GM18519 (cell line): ENCODE data around the gene GPX4.

Experiments
- ATAC-seq: cut with Tn5 transposase; IDR thresholded peaks from one replicate; pipeline ENCODE4 v1.9.1; 2021; ENCODE audit warnings: mild to moderate bottlenecking, moderate library complexity; ENCODE audit not compliant: unreplicated experiment, low FRiP score

Gene GPX4, protein sequence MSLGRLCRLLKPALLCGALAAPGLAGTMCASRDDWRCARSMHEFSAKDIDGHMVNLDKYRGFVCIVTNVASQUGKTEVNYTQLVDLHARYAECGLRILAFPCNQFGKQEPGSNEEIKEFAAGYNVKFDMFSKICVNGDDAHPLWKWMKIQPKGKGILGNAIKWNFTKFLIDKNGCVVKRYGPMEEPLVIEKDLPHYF

DNA sequence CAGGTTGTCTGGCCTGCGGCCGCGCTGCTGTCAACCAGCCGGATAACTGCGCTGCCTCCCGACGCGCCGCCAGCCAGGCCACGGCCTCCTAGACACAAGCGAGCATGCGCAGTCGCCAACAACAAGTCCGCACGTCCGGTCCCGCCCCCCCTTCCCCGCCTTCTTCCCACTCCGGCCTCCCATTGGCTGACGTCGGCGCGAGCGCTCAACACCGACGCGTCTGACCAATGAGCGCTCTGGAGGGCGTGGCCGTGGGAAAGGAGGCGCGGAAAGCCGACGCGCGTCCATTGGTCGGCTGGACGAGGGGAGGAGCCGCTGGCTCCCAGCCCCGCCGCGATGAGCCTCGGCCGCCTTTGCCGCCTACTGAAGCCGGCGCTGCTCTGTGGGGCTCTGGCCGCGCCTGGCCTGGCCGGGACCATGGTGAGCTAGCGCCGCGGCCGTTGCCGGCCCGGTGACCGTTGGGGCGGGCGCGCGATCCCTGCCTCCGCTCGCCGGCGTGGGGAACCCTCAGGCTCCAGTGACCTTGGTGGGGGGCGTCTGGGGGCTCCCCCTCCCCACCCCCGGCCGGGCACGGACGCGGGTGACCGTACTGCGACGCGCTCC is at the start of gene GPX4:
GPX4 (plus strand) TSS at position 287 of the 603 bp plus-strand sequence; CDS start at position 337, 50 bp downstream.
- peak; percentile 60 for ATAC-seq

DNA sequence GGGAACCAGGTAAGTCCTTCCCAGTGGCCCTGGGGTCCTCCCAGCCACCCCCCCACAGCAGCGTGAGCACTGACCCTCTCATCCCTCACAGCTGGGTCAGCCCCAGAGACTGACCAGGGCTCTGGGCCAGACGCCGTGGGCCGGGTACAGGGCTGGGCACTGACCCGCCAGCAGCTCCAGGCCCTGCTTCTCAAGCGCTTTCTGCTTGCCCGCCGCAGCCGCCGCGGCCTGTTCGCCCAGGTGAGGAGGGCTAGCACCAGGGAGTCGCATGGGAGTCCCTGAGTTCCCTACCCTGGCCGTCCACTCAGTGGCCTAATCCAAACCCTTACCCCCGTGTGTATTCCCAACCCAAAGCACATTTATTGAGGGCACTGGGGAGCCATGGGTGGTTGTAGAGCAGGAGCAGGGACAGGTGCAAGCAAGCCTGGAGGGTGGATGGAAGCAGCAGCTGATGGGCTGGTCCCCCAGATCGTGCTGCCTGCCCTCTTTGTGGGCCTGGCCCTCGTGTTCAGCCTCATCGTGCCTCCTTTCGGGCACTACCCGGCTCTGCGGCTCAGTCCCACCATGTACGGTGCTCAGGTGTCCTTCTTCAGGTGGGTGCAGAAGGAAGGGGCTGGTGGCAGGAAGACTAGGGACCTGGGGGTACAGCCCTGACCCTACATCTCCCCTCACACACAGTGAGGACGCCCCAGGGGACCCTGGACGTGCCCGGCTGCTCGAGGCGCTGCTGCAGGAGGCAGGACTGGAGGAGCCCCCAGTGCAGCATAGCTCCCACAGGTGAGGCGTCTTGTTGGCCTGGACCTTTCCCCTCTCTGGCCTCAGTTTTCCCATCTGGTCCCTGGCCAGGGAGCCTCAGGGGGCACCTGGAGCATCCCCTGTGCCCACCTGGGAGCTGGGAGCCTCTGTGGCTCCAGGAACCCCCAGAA is 49.4 kb upstream of the GPX4 start:
- ATAC-seq: no peak

DNA sequence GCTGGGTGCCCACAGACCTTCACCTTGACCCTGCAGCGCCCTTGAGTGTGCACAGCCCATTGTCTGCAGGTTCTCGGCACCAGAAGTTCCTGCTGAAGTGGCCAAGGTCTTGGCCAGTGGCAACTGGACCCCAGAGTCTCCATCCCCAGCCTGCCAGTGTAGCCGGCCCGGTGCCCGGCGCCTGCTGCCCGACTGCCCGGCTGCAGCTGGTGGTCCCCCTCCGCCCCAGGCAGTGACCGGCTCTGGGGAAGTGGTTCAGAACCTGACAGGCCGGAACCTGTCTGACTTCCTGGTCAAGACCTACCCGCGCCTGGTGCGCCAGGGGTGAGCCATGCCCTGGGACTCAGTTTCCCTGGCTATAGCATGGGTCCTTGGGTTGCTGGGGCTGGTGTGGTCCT is 48.8 kb upstream of the GPX4 start:
- no peak for ATAC-seq

DNA sequence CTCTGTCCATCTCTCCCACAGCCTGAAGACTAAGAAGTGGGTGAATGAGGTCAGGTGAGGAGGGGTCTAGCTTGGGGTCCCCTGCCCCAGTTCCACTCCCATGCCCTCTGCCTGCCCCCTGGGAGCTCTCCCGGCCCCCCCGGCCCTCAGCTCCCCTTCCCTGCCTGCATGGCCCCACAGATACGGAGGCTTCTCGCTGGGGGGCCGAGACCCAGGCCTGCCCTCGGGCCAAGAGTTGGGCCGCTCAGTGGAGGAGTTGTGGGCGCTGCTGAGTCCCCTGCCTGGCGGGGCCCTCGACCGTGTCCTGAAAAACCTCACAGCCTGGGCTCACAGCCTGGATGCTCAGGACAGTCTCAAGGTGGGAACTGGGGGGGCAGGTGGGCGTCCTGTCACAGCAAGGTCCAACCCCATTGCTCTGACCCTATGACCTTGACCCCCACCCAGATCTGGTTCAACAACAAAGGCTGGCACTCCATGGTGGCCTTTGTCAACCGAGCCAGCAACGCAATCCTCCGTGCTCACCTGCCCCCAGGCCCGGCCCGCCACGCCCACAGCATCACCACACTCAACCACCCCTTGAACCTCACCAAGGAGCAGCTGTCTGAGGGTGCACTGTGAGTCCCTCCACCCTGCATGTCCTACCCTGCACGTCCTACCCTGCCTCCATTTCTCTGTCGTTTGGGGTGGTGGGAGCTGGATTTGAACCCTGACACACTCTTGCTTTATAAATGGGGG is 47.7 kb upstream of the GPX4 start:
- ATAC-seq: no peak

DNA sequence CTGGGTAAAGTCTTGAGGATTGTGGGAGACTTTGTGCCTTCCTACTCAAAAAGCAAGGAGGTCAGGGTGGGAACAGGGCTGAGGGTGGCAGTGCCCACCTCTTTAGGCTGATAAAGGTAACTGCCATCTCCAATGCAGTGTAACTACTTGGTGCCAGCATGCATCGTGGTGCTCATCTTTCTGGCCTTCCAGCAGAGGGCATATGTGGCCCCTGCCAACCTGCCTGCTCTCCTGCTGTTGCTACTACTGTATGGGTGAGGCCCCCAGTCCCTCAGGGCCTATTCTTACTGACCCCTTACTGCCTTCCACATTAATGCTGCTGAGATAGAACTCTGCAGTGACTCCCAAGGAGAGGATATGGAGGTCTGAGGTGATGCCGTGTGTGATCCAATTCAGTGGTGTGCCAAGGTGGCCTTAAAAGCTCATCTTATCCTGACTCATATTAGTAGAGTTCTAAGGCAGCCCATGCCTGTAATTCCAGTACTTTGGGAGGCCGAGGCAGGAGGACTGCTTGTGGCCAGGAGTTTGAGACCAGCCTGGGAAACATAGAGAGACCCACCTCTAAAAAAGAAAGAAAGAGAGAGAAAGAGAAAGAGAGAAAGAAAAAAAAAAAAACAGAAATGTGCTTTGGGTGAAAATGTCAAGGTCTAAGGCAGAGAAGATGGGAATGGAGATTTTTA is 46.5 kb upstream of the GPX4 start:
- ATAC-seq: no peak

DNA sequence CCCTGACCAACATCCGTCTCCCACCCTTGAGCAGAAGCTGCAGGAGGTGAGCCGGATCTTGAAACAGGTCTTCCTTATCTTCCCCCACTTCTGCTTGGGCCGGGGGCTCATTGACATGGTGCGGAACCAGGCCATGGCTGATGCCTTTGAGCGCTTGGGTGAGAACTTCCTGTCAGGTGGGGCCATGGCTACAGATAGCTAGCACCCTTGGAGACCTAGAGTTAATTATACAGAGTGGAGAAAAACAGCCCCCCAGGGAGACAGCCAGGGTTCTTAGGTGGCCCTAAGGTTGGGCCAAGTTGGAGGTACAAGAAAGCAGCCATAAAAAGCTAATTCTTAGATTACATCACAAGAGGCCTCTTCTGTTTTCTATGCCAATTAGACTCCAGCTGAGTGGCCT is 45.7 kb upstream of the GPX4 start:
- no peak for ATAC-seq

DNA sequence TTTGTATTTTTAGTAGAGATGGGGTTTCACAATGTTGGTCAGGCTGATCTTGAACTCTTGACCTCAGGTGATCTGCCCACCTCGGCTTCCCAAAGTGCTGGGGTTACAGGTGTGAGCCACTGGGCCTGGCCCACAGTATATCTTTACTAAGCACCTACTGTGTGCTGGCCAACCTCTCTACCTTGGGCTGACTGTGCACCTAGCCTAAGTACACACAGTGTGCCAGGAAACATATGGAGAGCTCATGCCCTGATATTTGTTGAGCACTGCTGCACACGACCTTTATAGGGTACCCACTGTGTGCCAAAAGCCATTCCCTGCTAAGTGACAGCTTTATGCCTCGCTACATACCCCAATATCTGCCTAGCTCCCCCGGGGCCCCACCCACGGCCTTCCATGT is 43.1 kb upstream of the GPX4 start:
- ATAC-seq: no peak

DNA sequence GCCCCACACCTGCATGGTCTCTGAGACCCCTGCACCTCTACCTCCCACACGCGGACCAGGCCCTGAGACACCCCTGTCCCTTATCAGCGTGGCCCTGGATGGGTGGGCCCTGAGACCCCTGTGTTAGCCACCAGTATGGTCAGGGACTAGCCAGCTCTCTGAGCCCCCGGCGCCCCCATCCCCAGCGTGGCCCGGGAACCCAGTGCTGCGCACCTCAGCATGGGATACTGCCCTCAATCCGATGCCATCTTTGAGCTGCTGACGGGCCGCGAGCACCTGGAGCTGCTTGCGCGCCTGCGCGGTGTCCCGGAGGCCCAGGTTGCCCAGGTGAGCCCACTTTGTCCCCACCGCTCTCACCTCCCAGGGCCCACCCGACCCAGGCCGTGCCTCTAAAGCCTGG is 41.8 kb upstream of the GPX4 start:
- ATAC-seq: no peak

DNA sequence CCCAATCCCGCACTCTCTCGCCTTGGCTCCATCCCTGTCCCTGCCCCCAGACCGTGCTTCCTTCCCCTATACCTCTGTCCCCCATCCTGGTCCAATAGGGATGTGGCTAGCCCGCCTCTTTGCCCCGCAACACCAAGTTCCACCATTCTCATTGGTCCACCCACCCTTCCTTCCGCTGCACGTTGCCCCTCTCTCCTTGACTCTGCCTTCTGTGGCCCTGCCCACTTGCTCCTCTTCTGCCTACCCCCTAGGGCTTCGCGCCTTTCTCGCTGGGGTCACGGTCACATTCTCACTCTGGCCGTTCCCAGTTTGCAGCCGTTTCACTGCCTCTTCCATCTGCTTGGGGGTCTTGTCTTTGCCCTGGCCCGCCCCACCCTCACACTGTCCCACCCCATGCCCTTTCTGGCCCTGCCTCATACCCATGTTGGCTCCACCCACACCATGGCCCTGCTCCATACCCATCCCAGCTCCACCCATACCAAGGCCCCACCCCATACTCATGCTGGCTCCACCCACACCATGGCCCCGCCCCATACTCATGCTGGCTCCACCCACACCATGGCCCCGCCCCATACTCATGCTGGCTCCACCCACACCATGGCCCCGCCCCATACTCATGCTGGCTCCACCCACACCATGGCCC is 41.3 kb upstream of the GPX4 start:
- ATAC-seq: no peak

DNA sequence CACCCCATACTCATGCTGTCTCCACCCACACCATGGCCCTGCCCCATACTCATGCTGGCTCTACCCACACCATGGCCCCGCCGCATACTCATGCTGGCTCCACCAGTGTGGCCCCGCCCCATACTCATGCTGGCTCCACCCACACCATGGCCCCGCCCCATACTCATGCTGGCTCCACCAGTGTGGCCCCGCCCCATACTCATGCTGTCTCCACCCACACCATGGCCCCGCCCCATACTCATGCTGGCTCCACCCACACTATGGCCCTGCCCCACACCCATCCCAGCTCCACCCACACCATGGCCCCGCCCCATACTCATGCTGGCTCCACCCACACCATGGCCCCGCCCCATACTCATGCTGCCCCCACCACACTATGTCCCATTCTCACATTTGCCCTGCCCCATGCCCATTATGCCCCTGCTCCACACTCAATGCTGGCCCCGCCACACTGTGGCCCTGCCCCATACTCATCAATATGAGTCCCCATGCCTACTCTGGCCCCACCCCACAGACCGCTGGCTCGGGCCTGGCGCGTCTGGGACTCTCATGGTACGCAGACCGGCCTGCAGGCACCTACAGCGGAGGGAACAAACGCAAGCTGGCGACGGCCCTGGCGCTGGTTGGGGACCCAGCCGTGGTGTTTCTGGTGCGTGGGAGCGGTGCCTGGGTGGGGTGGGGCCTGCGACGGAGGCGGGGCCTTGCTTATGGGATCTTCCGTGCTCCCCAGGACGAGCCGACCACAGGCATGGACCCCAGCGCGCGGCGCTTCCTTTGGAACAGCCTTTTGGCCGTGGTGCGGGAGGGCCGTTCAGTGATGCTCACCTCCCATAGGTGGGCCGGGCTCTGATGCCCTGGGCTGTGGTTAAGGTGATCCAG is 40.5 kb upstream of the GPX4 start:
- no peak for ATAC-seq

DNA sequence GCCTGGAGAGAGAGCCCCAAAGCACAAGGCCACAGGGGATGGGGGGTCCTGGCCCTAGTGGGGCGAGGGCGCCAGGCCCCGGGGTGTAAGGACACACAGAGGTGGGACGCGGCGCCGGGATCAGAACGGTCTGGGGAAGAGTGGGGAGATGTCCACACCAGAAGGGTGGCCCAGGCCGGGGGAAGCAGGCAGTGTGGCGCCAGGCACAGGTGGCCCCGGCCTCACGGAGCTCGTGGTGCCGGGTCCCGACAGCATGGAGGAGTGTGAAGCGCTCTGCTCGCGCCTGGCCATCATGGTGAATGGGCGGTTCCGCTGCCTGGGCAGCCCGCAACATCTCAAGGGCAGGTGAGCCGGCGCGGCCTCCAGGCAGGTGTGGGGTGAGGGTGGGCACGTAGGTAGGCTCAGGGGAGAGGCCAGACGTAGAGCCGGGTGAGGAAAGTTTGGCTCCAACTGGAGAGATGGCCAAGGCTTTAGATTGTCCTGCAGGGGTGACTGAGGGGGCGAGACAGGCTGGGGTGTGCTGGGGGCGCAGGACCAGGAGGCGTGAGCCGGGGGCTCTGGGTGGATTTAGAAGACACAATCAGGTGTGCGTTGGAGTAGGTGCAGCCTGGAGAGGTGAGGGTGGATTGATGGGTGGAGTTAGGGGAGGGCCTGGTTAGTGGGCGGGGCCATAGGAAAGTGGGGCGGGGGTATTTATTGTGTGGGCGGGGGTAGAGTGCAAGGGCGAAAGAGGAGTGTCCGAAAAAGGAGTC is 39.7 kb upstream of the GPX4 start:
- ATAC-seq: no peak

DNA sequence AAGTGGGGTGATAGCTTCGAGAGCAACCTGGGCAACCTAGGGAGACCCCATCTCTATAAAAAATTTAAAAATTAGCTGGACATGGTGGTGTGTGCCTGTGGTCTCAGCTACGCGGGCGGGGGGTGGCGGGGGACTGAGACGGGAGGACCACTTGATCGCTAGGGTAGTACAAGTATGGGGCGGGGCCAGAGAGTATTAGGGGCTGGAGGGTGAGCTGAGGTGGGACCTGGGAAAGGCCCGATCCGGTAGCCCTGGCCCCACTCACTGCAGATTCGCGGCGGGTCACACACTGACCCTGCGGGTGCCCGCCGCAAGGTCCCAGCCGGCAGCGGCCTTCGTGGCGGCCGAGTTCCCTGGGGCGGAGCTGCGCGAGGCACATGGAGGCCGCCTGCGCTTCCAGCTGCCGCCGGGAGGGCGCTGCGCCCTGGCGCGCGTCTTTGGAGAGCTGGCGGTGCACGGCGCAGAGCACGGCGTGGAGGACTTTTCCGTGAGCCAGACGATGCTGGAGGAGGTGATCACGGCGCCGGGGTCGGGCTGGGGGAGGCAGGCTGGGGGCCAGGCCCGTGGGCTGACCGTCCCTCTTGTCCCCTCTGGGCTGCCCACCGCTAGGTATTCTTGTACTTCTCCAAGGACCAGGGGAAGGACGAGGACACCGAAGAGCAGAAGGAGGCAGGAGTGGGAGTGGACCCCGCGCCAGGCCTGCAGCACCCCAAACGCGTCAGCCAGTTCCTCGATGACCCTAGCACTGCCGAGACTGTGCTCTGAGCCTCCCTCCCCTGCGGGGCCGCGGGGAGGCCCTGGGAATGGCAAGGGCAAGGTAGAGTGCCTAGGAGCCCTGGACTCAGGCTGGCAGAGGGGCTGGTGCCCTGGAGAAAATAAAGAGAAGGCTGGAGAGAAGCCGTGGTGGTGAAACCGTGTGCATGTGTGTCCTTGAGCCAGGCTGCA is 38.9 kb upstream of the GPX4 start:
- ATAC-seq: no peak

DNA sequence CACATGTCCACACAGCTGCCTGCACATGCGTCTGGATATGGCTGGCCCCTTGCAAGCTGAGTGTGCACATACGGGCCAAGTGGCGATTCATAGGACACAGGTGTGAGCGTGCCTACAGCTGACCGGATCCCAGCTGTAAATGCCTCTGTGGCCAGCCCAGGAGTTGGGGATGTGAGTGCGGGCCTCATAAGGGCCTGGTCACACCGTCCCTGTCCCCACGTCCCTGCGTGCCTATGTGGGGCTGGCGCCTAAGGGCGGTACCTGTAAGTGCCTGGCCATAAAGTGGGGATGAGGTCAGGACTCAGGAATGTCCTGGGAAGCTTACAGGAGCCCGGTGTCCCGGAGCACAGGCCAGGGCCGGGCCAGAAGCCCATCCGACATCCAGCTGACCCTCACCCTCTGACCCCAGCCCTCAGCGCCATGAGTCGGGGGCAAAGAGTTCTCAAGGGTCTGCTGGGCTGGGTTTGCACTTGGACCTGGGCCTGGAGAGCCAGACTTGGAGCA is 38.1 kb upstream of the GPX4 start:
- no peak for ATAC-seq

DNA sequence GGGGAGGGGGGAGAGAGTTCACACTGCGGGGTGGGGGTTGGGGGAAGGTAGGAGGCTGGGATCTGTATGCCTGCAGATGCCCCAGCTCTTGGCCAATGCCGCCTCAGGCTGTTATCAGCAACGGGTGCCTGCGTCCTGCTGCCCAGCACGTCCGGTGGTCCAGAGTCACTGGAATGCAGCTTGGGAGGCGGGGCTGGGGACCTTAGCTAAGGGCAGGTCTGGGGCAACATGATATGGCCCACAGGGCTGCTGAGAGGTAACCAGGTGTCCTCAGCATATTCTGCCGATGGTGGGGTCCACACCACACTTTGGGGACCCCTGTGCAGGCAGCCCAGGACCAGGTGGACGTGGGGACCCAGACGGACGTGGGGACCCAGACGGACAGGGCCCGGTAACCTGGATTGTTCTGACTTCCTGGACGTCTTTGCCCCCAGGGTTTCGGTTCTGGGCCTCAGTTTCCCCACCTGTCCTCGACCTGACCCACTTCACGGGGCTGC is 37.5 kb upstream of the GPX4 start:
- ATAC-seq: no peak

DNA sequence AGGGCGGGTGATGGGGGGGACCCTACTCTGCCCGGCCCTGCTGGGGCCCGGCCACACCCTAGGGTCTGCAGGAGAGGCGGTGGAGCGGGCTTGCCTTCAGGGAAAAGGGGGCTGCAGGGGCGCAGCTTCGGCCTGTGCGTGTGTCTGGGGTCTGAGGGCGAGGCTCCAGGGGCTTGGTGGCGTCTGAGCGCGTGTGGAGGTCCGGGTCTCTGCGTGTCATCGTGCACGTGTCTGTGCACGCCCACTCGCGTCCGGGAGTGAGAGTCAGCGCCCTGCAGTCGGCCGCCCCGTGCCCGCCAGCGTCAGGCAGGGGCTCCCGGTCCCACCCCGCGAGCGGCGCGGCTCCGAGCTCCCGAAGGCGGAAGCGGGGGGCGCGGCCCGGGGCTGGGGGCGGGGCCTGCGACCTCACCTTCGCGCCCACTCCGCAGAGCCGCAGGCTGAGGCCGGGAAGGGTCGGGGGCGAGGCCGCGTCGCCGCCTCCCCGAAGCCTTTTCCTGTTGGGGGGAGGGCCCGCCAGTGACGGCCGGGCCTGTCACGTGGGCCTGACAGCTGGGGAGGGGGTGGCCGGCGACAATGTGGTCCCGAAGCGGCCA is 37.0 kb upstream of the GPX4 start, which contains the start of gene ARHGAP45:
ARHGAP45 (plus strand) TSS at position 420 of the 593 bp plus-strand sequence. CDS start 239 bp downstream, outside the sequence.
- ATAC-seq: no peak

DNA sequence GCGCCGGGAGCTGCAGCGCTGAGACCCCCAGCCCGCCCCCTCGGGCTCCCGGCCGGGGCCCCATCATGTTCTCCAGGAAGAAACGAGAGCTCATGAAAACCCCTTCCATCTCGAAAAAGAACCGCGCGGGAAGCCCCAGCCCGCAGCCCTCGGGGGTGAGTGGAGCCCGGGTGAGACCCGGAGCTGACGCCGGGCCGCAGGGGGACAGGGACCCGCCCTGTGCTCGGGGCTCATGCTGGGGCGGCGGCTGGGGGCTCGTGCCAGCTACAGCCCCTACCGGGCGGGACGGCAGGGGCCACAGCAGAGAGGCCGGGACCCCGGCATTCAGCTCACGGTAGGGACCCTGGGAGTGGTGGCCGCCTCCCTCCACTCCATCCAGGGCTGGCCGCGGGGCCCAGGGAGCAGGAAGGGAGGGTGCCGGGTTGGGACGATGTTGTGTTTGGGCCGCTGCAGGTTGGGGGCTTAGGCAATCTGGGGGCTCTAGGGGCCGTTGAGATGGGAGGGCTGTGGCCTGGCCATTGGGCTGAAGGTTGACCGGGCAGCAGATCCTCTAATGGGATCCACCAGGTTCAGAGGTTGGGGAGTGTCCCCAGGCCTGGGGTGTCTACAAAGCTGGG is 36.3 kb upstream of the GPX4 start:
- ATAC-seq: no peak
